H9 (cell line): Measurements from ENCODE around the gene ACTN1. TPM values are rescaled to one million over a fixed set of nuclear protein-coding genes. Genes with fewer than 3 reads are reported as not detected.
A peak's percentile ranks its signal among the peaks of the same experiment; 100 is the strongest.
"Not testable (repeated sequence)": the region's sequence is repeated elsewhere in the genome, so short reads cannot be mapped to it uniquely, and the experiment has no call there.

Source experiments
- DNase-seq: peaks from one replicate; pipeline ENCODE4 v3.0.0-alpha.2; 2017
- H2AFZ ChIP-seq: one replicate; pipeline ENCODE4 v1.6.1; 2013; ENCODE audit warnings: mild to moderate bottlenecking, low read length, control low read depth, moderate library complexity
- H2AK5ac ChIP-seq: 2 replicates; pipeline ENCODE4 v1.6.1; 2013; ENCODE audit warnings: low read length, control low read depth, mixed read lengths; ENCODE audit not compliant: insufficient read length
- H2BK120ac ChIP-seq: one replicate; pipeline ENCODE4 v1.6.1; 2013; ENCODE audit warnings: low read depth, mild to moderate bottlenecking, low read length, control low read depth, inconsistent platforms; ENCODE audit not compliant: poor library complexity, severe bottlenecking
- H2BK12ac ChIP-seq: 2 replicates; pipeline ENCODE4 v1.6.1; 2013; ENCODE audit warnings: low read length, control low read depth, mixed read lengths, low read depth; ENCODE audit not compliant: insufficient read length
- H2BK15ac ChIP-seq: 2 replicates; pipeline ENCODE4 v1.6.1; 2013; ENCODE audit warnings: low read depth, low read length, control low read depth
- H2BK20ac ChIP-seq: one replicate; pipeline ENCODE4 v1.6.1; 2013; ENCODE audit warnings: low read depth, mild to moderate bottlenecking, low read length, control low read depth, inconsistent platforms; ENCODE audit not compliant: poor library complexity, severe bottlenecking
- H2BK5ac ChIP-seq: 2 replicates; pipeline ENCODE4 v1.6.1; 2013; ENCODE audit warnings: low read length, control low read depth, mixed read lengths; ENCODE audit not compliant: insufficient read length
- H3K14ac ChIP-seq: 2 replicates; pipeline ENCODE4 v1.6.1; 2013; ENCODE audit warnings: low read length, control low read depth; ENCODE audit not compliant: insufficient read depth
- H3K18ac ChIP-seq: 2 replicates; pipeline ENCODE4 v1.6.1; 2013; ENCODE audit warnings: low read depth, mild to moderate bottlenecking, mixed read lengths, low read length, control low read depth; ENCODE audit not compliant: insufficient read length
- H3K23ac ChIP-seq: 2 replicates; pipeline ENCODE4 v1.6.1; 2013; ENCODE audit warnings: low read length, control low read depth, mixed read lengths, low read depth; ENCODE audit not compliant: insufficient read length
- H3K23me2 ChIP-seq: 2 replicates; pipeline ENCODE4 v1.6.1; 2013; ENCODE audit warnings: low read depth, mild to moderate bottlenecking, mixed read lengths, low read length, control low read depth; ENCODE audit not compliant: insufficient read length, poor library complexity, severe bottlenecking
- H3K27ac ChIP-seq: 2 replicates; pipeline ENCODE4 v1.5.1; 2013; ENCODE audit warnings: low read length, control low read depth, mixed read lengths, low read depth; ENCODE audit not compliant: insufficient read length
- H3K27me3 ChIP-seq: 2 replicates; pipeline ENCODE4 v1.6.1; 2013; ENCODE audit warnings: low read length, control low read depth, inconsistent platforms; ENCODE audit not compliant: insufficient read depth
- H3K4ac ChIP-seq: 2 replicates; pipeline ENCODE4 v1.6.1; 2013; ENCODE audit warnings: low read depth, mild to moderate bottlenecking, control low read depth, inconsistent platforms, low read length, moderate library complexity
- H3K4me1 ChIP-seq: 2 replicates; pipeline ENCODE4 v1.6.1; 2013; ENCODE audit warnings: low read length, control low read depth, inconsistent platforms; ENCODE audit not compliant: insufficient read depth
- H3K4me2 ChIP-seq: 2 replicates; pipeline ENCODE4 v1.6.1; 2013; ENCODE audit warnings: low read length, control low read depth, mixed read lengths; ENCODE audit not compliant: insufficient read length, insufficient read depth
- H3K56ac ChIP-seq: 2 replicates; pipeline ENCODE4 v1.6.1; 2013; ENCODE audit warnings: low read depth, mild to moderate bottlenecking, mixed read lengths, low read length, control low read depth; ENCODE audit not compliant: insufficient read length
- H3K79me1 ChIP-seq: 2 replicates; pipeline ENCODE4 v1.6.1; 2013; ENCODE audit warnings: low read depth, mild to moderate bottlenecking, moderate library complexity, low read length, control low read depth, inconsistent platforms; ENCODE audit not compliant: insufficient read depth, poor library complexity, severe bottlenecking
- H3K79me2 ChIP-seq: 2 replicates; pipeline ENCODE4 v1.6.1; 2013; ENCODE audit warnings: low read length, control low read depth, inconsistent platforms; ENCODE audit not compliant: insufficient read depth
- H3K9ac ChIP-seq: 2 replicates; pipeline ENCODE4 v1.6.1; 2013; ENCODE audit warnings: low read length, control low read depth, mixed read lengths; ENCODE audit not compliant: insufficient read length; ENCODE audit errors: extremely low read depth
- H3K9me3 ChIP-seq: one replicate; pipeline ENCODE4 v1.6.1; 2013; ENCODE audit warnings: low read depth, low read length, inconsistent platforms; ENCODE audit not compliant: control insufficient read depth
- H3T11ph ChIP-seq: one replicate; pipeline ENCODE4 v1.6.1; 2013; ENCODE audit warnings: mild to moderate bottlenecking, low read length, control low read depth, inconsistent platforms
- H4K20me1 ChIP-seq: one replicate; pipeline ENCODE4 v1.6.1; 2013; ENCODE audit not compliant: control insufficient read depth, insufficient read length, insufficient read depth
- H4K5ac ChIP-seq: 2 replicates; pipeline ENCODE4 v1.6.1; 2013; ENCODE audit warnings: low read depth, mild to moderate bottlenecking, mixed read lengths, low read length, control low read depth; ENCODE audit not compliant: insufficient read length
- H4K8ac ChIP-seq: replicated peaks from 2 replicates; pipeline ENCODE4 v1.6.1; 2013; ENCODE audit warnings: low read length, control low read depth, mixed read lengths, low read depth; ENCODE audit not compliant: insufficient read length
- H4K91ac ChIP-seq: 2 replicates; pipeline ENCODE4 v1.6.1; 2013; ENCODE audit warnings: low read depth, mild to moderate bottlenecking, moderate library complexity, mixed read lengths, low read length, control low read depth; ENCODE audit not compliant: insufficient read length
- H3K27ac Mint-ChIP-seq, 3 experiments: 2 replicates in 2 of 3; 3 replicates in 1 of 3; pipeline ENCODE4 v1.8.0; 2020 to 2021; ENCODE audit warnings: mixed read lengths in 3 of 3, mild to moderate bottlenecking in 1 of 3, moderate library complexity in 1 of 3
- H3K27me3 Mint-ChIP-seq: 2 replicates; pipeline ENCODE4 v1.8.0; 2021; ENCODE audit warnings: low read depth, mild to moderate bottlenecking, moderate library complexity, mixed read lengths
- H3K36me3 Mint-ChIP-seq, 3 experiments: 2 replicates in 2 of 3; 3 replicates in 1 of 3; pipeline ENCODE4 v1.8.0; 2020 to 2021; ENCODE audit warnings: low read depth in 3 of 3, mixed read lengths in 3 of 3; ENCODE audit not compliant: insufficient read depth in 1 of 3
- H3K4me1 Mint-ChIP-seq, 2 experiments: 2 replicates each; pipeline ENCODE4 v1.8.0; 2020; ENCODE audit warnings: mixed read lengths in 2 of 2
- H3K4me3 Mint-ChIP-seq, 2 experiments: 2 replicates in 1 of 2; 3 replicates in 1 of 2; pipeline ENCODE4 v1.8.0; 2020 to 2021; ENCODE audit warnings: mild to moderate bottlenecking in 2 of 2, mixed read lengths in 2 of 2, moderate library complexity in 1 of 2
- H3K9me3 Mint-ChIP-seq, 2 experiments: 2 replicates in 1 of 2; 3 replicates in 1 of 2; pipeline ENCODE4 v1.8.0; 2020; ENCODE audit warnings: mild to moderate bottlenecking in 2 of 2, mixed read lengths in 2 of 2, moderate library complexity in 1 of 2
- CTCF ChIP-seq: fragments of 200-600 bp; sonication (generic); conservative IDR thresholded peaks from 3 replicates; pipeline ENCODE4 v1.8.0; 2021; ENCODE audit warnings: antibody characterized with exemption, mild to moderate bottlenecking
- WGBS: extraction: QIAGEN DNeasy Blood & Tissue Kit; methylation state at CpG from one replicate; pipeline ENCODE4 v1.1.7; 2013; ENCODE audit warnings: missing lambda C conversion rate, low lambda C conversion rate, mixed read lengths; ENCODE audit not compliant: insufficient read length; ENCODE audit errors: extremely low coverage; 5-methylcytosine and 5-hydroxymethylcytosine counted together
- total RNA-seq: library from RNA; stranded (reverse); gene quantifications from 2 replicates; pipeline ENCODE4 v1.2.1, GENCODE V29; 2021

ACTN1 gene
- total RNA-seq, 1 experiment from 2014 or later = 219 TPM

GRCh38 chr14:69023035-69023434, 43.9 kb upstream of the ACTN1 start:
- no peaks in the 10 kb centered on the region; the same call in 1 of the 2 replicates for H3K27me3 Mint-ChIP-seq
- no peak overlapping the region for H3K14ac ChIP-seq
- no peak overlapping the region for H4K91ac ChIP-seq
- WGBS = no CpG with 5 or more reads among the region's 4 CpGs
- no peaks in the 10 kb centered on the region for H3K23me2 ChIP-seq
- H2BK15ac ChIP-seq = no peak overlapping the region
- no peaks in the 10 kb centered on the region for H3K4me1 ChIP-seq
- no peak overlapping the region for H3K4ac ChIP-seq
- H3K9ac ChIP-seq = no peak overlapping the region
- no peak overlapping the region for H4K8ac ChIP-seq
- no peak overlapping the region for H3K23ac ChIP-seq
- TF ChIP-seq CTCF = no peak
- no peak overlapping the region for H3K56ac ChIP-seq
- no peaks in the 10 kb centered on the region for H3K27me3 ChIP-seq
- H3K36me3 Mint-ChIP-seq = no peaks in the 10 kb centered on the region
- H3K27ac ChIP-seq = no peak overlapping the region
- H2BK20ac ChIP-seq = no peak overlapping the region
- H3K4me3 Mint-ChIP-seq = no peak overlapping the region
- H2BK120ac ChIP-seq = no peak overlapping the region
- no peaks in the 10 kb centered on the region for H3K9me3 ChIP-seq
- no peak overlapping the region for H3K27ac Mint-ChIP-seq
- no peak overlapping the region for H3T11ph ChIP-seq
- no peak overlapping the region for H3K18ac ChIP-seq
- H3K79me2 ChIP-seq = no peaks in the 10 kb centered on the region
- no peaks in the 10 kb centered on the region for H4K20me1 ChIP-seq
- H2AFZ ChIP-seq = no peak overlapping the region
- H2AK5ac ChIP-seq = no peak overlapping the region
- H4K5ac ChIP-seq = no peak overlapping the region
- H2BK5ac ChIP-seq = no peak overlapping the region
- H2BK12ac ChIP-seq = no peak overlapping the region
- no peak overlapping the region for H3K4me2 ChIP-seq
- no peaks in the 10 kb centered on the region; a peak in 1 of 5 replicates for H3K9me3 Mint-ChIP-seq
- H3K4me1 Mint-ChIP-seq = peaks cover 5 to 10% of the 10 kb centered on the region in 2 experiments
- DNase-seq = no peak
- H3K79me1 ChIP-seq = no peaks in the 10 kb centered on the region

GRCh38 chr14:69022093-69022492, 43.0 kb upstream of the ACTN1 start:
- not testable (repeated sequence) for H2BK5ac ChIP-seq, DNase-seq, H3K4ac ChIP-seq, H3K36me3 Mint-ChIP-seq, H3K9me3 ChIP-seq, H3K18ac ChIP-seq, H3K27me3 Mint-ChIP-seq, H3K79me1 ChIP-seq, H4K20me1 ChIP-seq, H2AK5ac ChIP-seq, H3K9ac ChIP-seq, H4K91ac ChIP-seq, H3K4me1 ChIP-seq, H4K8ac ChIP-seq, H3K14ac ChIP-seq, H2BK20ac ChIP-seq, H3K27me3 ChIP-seq, H3K79me2 ChIP-seq, H3K56ac ChIP-seq, H2AFZ ChIP-seq, H3K4me1 Mint-ChIP-seq, H2BK120ac ChIP-seq, H3K23ac ChIP-seq, H3K23me2 ChIP-seq, H2BK12ac ChIP-seq, H3T11ph ChIP-seq, H4K5ac ChIP-seq, H3K27ac ChIP-seq, H3K9me3 Mint-ChIP-seq, H3K4me2 ChIP-seq, H2BK15ac ChIP-seq, H3K4me3 Mint-ChIP-seq
- H3K27ac Mint-ChIP-seq = peak overlapping the region in 1 of 3 experiments; percentile 55; a peak in 1 of 7 replicates
- no CpG with 5 or more reads among the region's 8 CpGs for WGBS
